H9 (cell line): Measurements from ENCODE around the gene TPRN. TPM values are rescaled to one million over a fixed set of nuclear protein-coding genes. Genes with fewer than 3 reads are reported as not detected.

Source experiments
- DNase-seq: peaks from one replicate; pipeline ENCODE4 v3.0.0-alpha.2; 2017
- H2AFZ ChIP-seq: one replicate; pipeline ENCODE4 v1.6.1; 2013; ENCODE audit warnings: mild to moderate bottlenecking, low read length, control low read depth, moderate library complexity
- H2AK5ac ChIP-seq: 2 replicates; pipeline ENCODE4 v1.6.1; 2013; ENCODE audit warnings: low read length, control low read depth, mixed read lengths; ENCODE audit not compliant: insufficient read length
- H2BK120ac ChIP-seq: one replicate; pipeline ENCODE4 v1.6.1; 2013; ENCODE audit warnings: low read depth, mild to moderate bottlenecking, low read length, control low read depth, inconsistent platforms; ENCODE audit not compliant: poor library complexity, severe bottlenecking
- H2BK12ac ChIP-seq: 2 replicates; pipeline ENCODE4 v1.6.1; 2013; ENCODE audit warnings: low read length, control low read depth, mixed read lengths, low read depth; ENCODE audit not compliant: insufficient read length
- H2BK15ac ChIP-seq: 2 replicates; pipeline ENCODE4 v1.6.1; 2013; ENCODE audit warnings: low read depth, low read length, control low read depth
- H2BK20ac ChIP-seq: one replicate; pipeline ENCODE4 v1.6.1; 2013; ENCODE audit warnings: low read depth, mild to moderate bottlenecking, low read length, control low read depth, inconsistent platforms; ENCODE audit not compliant: poor library complexity, severe bottlenecking
- H2BK5ac ChIP-seq: 2 replicates; pipeline ENCODE4 v1.6.1; 2013; ENCODE audit warnings: low read length, control low read depth, mixed read lengths; ENCODE audit not compliant: insufficient read length
- H3K14ac ChIP-seq: 2 replicates; pipeline ENCODE4 v1.6.1; 2013; ENCODE audit warnings: low read length, control low read depth; ENCODE audit not compliant: insufficient read depth
- H3K18ac ChIP-seq: 2 replicates; pipeline ENCODE4 v1.6.1; 2013; ENCODE audit warnings: low read depth, mild to moderate bottlenecking, mixed read lengths, low read length, control low read depth; ENCODE audit not compliant: insufficient read length
- H3K23ac ChIP-seq: 2 replicates; pipeline ENCODE4 v1.6.1; 2013; ENCODE audit warnings: low read length, control low read depth, mixed read lengths, low read depth; ENCODE audit not compliant: insufficient read length
- H3K23me2 ChIP-seq: 2 replicates; pipeline ENCODE4 v1.6.1; 2013; ENCODE audit warnings: low read depth, mild to moderate bottlenecking, mixed read lengths, low read length, control low read depth; ENCODE audit not compliant: insufficient read length, poor library complexity, severe bottlenecking
- H3K27ac ChIP-seq: 2 replicates; pipeline ENCODE4 v1.5.1; 2013; ENCODE audit warnings: low read length, control low read depth, mixed read lengths, low read depth; ENCODE audit not compliant: insufficient read length
- H3K27me3 ChIP-seq: 2 replicates; pipeline ENCODE4 v1.6.1; 2013; ENCODE audit warnings: low read length, control low read depth, inconsistent platforms; ENCODE audit not compliant: insufficient read depth
- H3K4ac ChIP-seq: 2 replicates; pipeline ENCODE4 v1.6.1; 2013; ENCODE audit warnings: low read depth, mild to moderate bottlenecking, control low read depth, inconsistent platforms, low read length, moderate library complexity
- H3K4me1 ChIP-seq: 2 replicates; pipeline ENCODE4 v1.6.1; 2013; ENCODE audit warnings: low read length, control low read depth, inconsistent platforms; ENCODE audit not compliant: insufficient read depth
- H3K4me2 ChIP-seq: 2 replicates; pipeline ENCODE4 v1.6.1; 2013; ENCODE audit warnings: low read length, control low read depth, mixed read lengths; ENCODE audit not compliant: insufficient read length, insufficient read depth
- H3K56ac ChIP-seq: 2 replicates; pipeline ENCODE4 v1.6.1; 2013; ENCODE audit warnings: low read depth, mild to moderate bottlenecking, mixed read lengths, low read length, control low read depth; ENCODE audit not compliant: insufficient read length
- H3K79me1 ChIP-seq: 2 replicates; pipeline ENCODE4 v1.6.1; 2013; ENCODE audit warnings: low read depth, mild to moderate bottlenecking, moderate library complexity, low read length, control low read depth, inconsistent platforms; ENCODE audit not compliant: insufficient read depth, poor library complexity, severe bottlenecking
- H3K79me2 ChIP-seq: 2 replicates; pipeline ENCODE4 v1.6.1; 2013; ENCODE audit warnings: low read length, control low read depth, inconsistent platforms; ENCODE audit not compliant: insufficient read depth
- H3K9ac ChIP-seq: 2 replicates; pipeline ENCODE4 v1.6.1; 2013; ENCODE audit warnings: low read length, control low read depth, mixed read lengths; ENCODE audit not compliant: insufficient read length; ENCODE audit errors: extremely low read depth
- H3K9me3 ChIP-seq: one replicate; pipeline ENCODE4 v1.6.1; 2013; ENCODE audit warnings: low read depth, low read length, inconsistent platforms; ENCODE audit not compliant: control insufficient read depth
- H3T11ph ChIP-seq: one replicate; pipeline ENCODE4 v1.6.1; 2013; ENCODE audit warnings: mild to moderate bottlenecking, low read length, control low read depth, inconsistent platforms
- H4K20me1 ChIP-seq: one replicate; pipeline ENCODE4 v1.6.1; 2013; ENCODE audit not compliant: control insufficient read depth, insufficient read length, insufficient read depth
- H4K5ac ChIP-seq: 2 replicates; pipeline ENCODE4 v1.6.1; 2013; ENCODE audit warnings: low read depth, mild to moderate bottlenecking, mixed read lengths, low read length, control low read depth; ENCODE audit not compliant: insufficient read length
- H4K8ac ChIP-seq: replicated peaks from 2 replicates; pipeline ENCODE4 v1.6.1; 2013; ENCODE audit warnings: low read length, control low read depth, mixed read lengths, low read depth; ENCODE audit not compliant: insufficient read length
- H4K91ac ChIP-seq: 2 replicates; pipeline ENCODE4 v1.6.1; 2013; ENCODE audit warnings: low read depth, mild to moderate bottlenecking, moderate library complexity, mixed read lengths, low read length, control low read depth; ENCODE audit not compliant: insufficient read length
- H3K27ac Mint-ChIP-seq, 3 experiments: 2 replicates in 2 of 3; 3 replicates in 1 of 3; pipeline ENCODE4 v1.8.0; 2020 to 2021; ENCODE audit warnings: mixed read lengths in 3 of 3, mild to moderate bottlenecking in 1 of 3, moderate library complexity in 1 of 3
- H3K27me3 Mint-ChIP-seq: 2 replicates; pipeline ENCODE4 v1.8.0; 2021; ENCODE audit warnings: low read depth, mild to moderate bottlenecking, moderate library complexity, mixed read lengths
- H3K36me3 Mint-ChIP-seq, 3 experiments: 2 replicates in 2 of 3; 3 replicates in 1 of 3; pipeline ENCODE4 v1.8.0; 2020 to 2021; ENCODE audit warnings: low read depth in 3 of 3, mixed read lengths in 3 of 3; ENCODE audit not compliant: insufficient read depth in 1 of 3
- H3K4me1 Mint-ChIP-seq, 2 experiments: 2 replicates each; pipeline ENCODE4 v1.8.0; 2020; ENCODE audit warnings: mixed read lengths in 2 of 2
- H3K4me3 Mint-ChIP-seq, 2 experiments: 2 replicates in 1 of 2; 3 replicates in 1 of 2; pipeline ENCODE4 v1.8.0; 2020 to 2021; ENCODE audit warnings: mild to moderate bottlenecking in 2 of 2, mixed read lengths in 2 of 2, moderate library complexity in 1 of 2
- H3K9me3 Mint-ChIP-seq, 2 experiments: 2 replicates in 1 of 2; 3 replicates in 1 of 2; pipeline ENCODE4 v1.8.0; 2020; ENCODE audit warnings: mild to moderate bottlenecking in 2 of 2, mixed read lengths in 2 of 2, moderate library complexity in 1 of 2
- WGBS: extraction: QIAGEN DNeasy Blood & Tissue Kit; methylation state at CpG from one replicate; pipeline ENCODE4 v1.1.7; 2013; ENCODE audit warnings: missing lambda C conversion rate, low lambda C conversion rate, mixed read lengths; ENCODE audit not compliant: insufficient read length; ENCODE audit errors: extremely low coverage; 5-methylcytosine and 5-hydroxymethylcytosine counted together
- total RNA-seq: library from RNA; stranded (reverse); gene quantifications from 2 replicates; pipeline ENCODE4 v1.2.1, GENCODE V29; 2021
- TF ChIP-seq, protein P1 (sequence below): fragments of 200-600 bp; sonication (generic); conservative IDR thresholded peaks from 3 replicates; pipeline ENCODE4 v1.8.0; 2021; ENCODE audit warnings: antibody characterized with exemption, mild to moderate bottlenecking

The TPRN gene
- total RNA-seq, 1 experiment from 2014 or later, result 30.7 TPM

DNA sequence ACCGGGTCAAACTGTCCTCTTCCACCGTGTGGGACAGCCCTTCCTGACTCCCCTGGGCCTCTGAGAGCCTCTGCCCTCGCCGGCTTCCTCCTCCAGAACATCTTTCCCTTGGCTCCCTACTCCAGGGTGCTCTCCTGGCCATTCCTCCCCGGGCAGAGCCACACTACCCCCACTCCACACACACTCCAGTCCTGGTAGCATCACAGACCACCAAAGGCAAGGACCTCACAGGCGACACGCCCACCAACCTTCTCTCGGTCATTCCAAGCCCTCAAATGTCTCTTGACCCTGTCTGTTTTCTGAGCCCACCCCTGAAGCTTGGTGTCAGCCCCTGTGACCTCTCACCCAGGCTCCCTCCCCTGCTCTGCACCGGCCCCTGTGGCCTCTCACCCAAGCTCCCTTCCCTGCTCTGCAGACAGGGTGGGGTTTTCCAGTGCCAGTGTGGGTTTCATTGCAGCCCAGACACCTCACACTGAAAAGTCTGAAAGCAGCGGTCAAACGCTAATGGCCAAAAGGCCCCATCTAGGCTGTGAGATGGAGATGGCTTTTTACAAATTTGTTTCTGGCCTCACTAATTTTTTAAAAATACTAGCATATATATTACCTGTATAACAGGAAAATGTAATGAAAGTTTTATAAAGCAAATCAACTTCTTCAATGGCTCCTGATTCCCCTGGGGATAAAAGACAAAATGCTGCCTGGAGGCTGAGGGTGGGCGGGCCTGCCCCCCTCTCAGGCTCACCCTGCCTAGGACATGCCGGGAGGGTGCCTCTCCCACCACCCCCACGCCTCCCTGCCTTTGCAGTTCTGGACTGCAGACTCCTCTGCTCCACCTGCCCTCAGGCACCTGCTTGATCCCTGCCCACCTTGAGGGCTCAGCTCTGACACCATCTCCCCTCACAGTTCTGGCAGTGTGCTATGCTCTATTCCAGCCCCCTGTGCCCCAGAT is 41.2 kb downstream of the TPRN start:
- H4K91ac ChIP-seq, result no peak overlapping the region
- no peak overlapping the region for H3K4ac ChIP-seq
- H2BK12ac ChIP-seq, result no peak overlapping the region
- no peak overlapping the region for H2BK15ac ChIP-seq
- H4K8ac ChIP-seq, result no peak overlapping the region
- H3T11ph ChIP-seq, result no peak overlapping the region
- Mint-ChIP-seq H3K4me1 (peaks cover 0 to 11% of the 10 kb centered on the region in 2 experiments; a peak in 2 of 4 replicates), H3K9me3 (no peaks in the 10 kb centered on the region; a peak in 1 of 5 replicates), H3K27ac (no peak overlapping the region), H3K36me3 (no peaks in the 10 kb centered on the region), H3K27me3 (peaks cover 90% of the 10 kb centered on the region), H3K4me3 (peak overlapping the region in 1 of 2 experiments; percentile 36; a peak in 2 of 5 replicates)
- H3K18ac ChIP-seq, result no peak overlapping the region
- TF ChIP-seq, protein P1, sequence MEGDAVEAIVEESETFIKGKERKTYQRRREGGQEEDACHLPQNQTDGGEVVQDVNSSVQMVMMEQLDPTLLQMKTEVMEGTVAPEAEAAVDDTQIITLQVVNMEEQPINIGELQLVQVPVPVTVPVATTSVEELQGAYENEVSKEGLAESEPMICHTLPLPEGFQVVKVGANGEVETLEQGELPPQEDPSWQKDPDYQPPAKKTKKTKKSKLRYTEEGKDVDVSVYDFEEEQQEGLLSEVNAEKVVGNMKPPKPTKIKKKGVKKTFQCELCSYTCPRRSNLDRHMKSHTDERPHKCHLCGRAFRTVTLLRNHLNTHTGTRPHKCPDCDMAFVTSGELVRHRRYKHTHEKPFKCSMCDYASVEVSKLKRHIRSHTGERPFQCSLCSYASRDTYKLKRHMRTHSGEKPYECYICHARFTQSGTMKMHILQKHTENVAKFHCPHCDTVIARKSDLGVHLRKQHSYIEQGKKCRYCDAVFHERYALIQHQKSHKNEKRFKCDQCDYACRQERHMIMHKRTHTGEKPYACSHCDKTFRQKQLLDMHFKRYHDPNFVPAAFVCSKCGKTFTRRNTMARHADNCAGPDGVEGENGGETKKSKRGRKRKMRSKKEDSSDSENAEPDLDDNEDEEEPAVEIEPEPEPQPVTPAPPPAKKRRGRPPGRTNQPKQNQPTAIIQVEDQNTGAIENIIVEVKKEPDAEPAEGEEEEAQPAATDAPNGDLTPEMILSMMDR, result no peak
- H3K4me1 ChIP-seq, result no peaks in the 10 kb centered on the region
- no peak overlapping the region for H3K9ac ChIP-seq
- peaks cover 33% of the 10 kb centered on the region; the same call in 1 of the 2 replicates for H3K27me3 ChIP-seq
- H2AK5ac ChIP-seq, result no peak overlapping the region
- H3K27ac ChIP-seq, result no peak overlapping the region
- no peaks in the 10 kb centered on the region for H3K79me1 ChIP-seq
- no peak overlapping the region for H2BK20ac ChIP-seq
- H3K23ac ChIP-seq, result no peak overlapping the region
- peaks cover 21% of the 10 kb centered on the region for H3K23me2 ChIP-seq
- no peak overlapping the region for H2AFZ ChIP-seq
- H4K5ac ChIP-seq, result no peak overlapping the region
- no peak overlapping the region for H2BK120ac ChIP-seq
- no peak overlapping the region for H3K56ac ChIP-seq
- no peaks in the 10 kb centered on the region for H3K9me3 ChIP-seq
- no peak for DNase-seq
- H3K14ac ChIP-seq, result no peak overlapping the region
- H4K20me1 ChIP-seq, result peaks cover 2% of the 10 kb centered on the region
- no peak overlapping the region for H3K4me2 ChIP-seq
- no peak overlapping the region for H2BK5ac ChIP-seq
- no peaks in the 10 kb centered on the region for H3K79me2 ChIP-seq
- WGBS, result no CpG with 5 or more reads among the region's 14 CpGs
